ENCODE measurements around the gene SENP6.
"Not testable (repeated sequence)": the region's sequence is repeated elsewhere in the genome, so short reads cannot be mapped to it uniquely, and the experiment has no call there.

The SENP6 gene

GRCh38 chr6:75609639-75610590, 8.2 kb downstream of the SENP6 start:
- DNase-seq: no peak

GRCh38 chr6:75611011-75611701, 9.5 kb downstream of the SENP6 start:
- DNase-seq: no peak

- no peak for DNase-seq
Observed at GRCh38 chr6:75611702-75612375, 10.2 kb downstream of the SENP6 start.

- DNase-seq: no peak
Observed at GRCh38 chr6:75612434-75612833, 10.8 kb downstream of the SENP6 start.

- DNase-seq: no peak
Observed at GRCh38 chr6:75613056-75613501, 11.4 kb downstream of the SENP6 start.

GRCh38 chr6:75618437-75618836, 16.8 kb downstream of the SENP6 start:
- no peak for DNase-seq

GRCh38 chr6:75619230-75619899, 17.7 kb downstream of the SENP6 start:
- DNase-seq: no peak

GRCh38 chr6:75620381-75621304, 19.0 kb downstream of the SENP6 start:
- no peak for DNase-seq

- DNase-seq: no peak
Observed at GRCh38 chr6:75621846-75622245, 20.2 kb downstream of the SENP6 start.

- DNase-seq: no peak
Observed at GRCh38 chr6:75623491-75623890, 21.8 kb downstream of the SENP6 start.

GRCh38 chr6:75624335-75624734, 22.7 kb downstream of the SENP6 start:
- DNase-seq: no peak

GRCh38 chr6:75624988-75625387, 23.3 kb downstream of the SENP6 start:
- no peak for DNase-seq

- no peak for DNase-seq
Observed at GRCh38 chr6:75626561-75626960, 24.9 kb downstream of the SENP6 start.

GRCh38 chr6:75627708-75628107, 26.0 kb downstream of the SENP6 start:
- DNase-seq: not testable (repeated sequence)

- DNase-seq: no peak
Observed at GRCh38 chr6:75631859-75632635, 30.4 kb downstream of the SENP6 start.

GRCh38 chr6:75633045-75633444, 31.4 kb downstream of the SENP6 start:
- no peak for DNase-seq

- no peak for DNase-seq
Observed at GRCh38 chr6:75642311-75642710, 40.6 kb downstream of the SENP6 start.

- no peak for DNase-seq
Observed at GRCh38 chr6:75643173-75643572, 41.5 kb downstream of the SENP6 start.

- no peak for DNase-seq
Observed at GRCh38 chr6:75656479-75656878, 54.8 kb downstream of the SENP6 start.

GRCh38 chr6:75657327-75657726, 55.6 kb downstream of the SENP6 start:
- DNase-seq: no peak

- no peak for DNase-seq
Observed at GRCh38 chr6:75666592-75666991, 64.9 kb downstream of the SENP6 start.
